NCI-H1930 (cell line): Measurements from ENCODE around the gene CREB5.
"Not testable (repeated sequence)": the region's sequence is repeated elsewhere in the genome, so short reads cannot be mapped to it uniquely, and the experiment has no call there.

Source experiments
- DNase-seq, 2 experiments: peaks; one replicate each; lab custom pipeline; 2025; lab: John Stamatoyannopoulos, UW

The CREB5 gene

DNA sequence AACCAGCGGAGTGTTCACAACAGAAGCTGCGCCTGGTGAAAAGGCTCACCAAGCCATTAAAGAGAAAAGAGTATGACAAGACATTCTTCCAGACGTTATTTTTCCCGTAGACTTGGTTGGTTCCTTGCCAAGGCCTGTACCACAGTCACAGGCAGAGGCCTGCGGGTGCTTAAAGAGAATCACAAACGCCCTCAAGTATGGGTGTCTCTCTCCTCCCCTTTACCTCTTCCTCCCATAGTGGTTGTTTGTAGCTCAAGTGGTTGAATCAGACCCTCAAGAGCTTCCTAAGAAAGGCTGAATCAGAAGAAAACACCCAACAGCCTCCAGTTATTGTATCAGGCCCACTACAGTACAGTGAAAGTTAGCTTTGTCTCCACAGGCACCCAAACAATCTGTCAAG, 169.0 kb downstream of the CREB5 start:
- no peak for DNase-seq

DNA sequence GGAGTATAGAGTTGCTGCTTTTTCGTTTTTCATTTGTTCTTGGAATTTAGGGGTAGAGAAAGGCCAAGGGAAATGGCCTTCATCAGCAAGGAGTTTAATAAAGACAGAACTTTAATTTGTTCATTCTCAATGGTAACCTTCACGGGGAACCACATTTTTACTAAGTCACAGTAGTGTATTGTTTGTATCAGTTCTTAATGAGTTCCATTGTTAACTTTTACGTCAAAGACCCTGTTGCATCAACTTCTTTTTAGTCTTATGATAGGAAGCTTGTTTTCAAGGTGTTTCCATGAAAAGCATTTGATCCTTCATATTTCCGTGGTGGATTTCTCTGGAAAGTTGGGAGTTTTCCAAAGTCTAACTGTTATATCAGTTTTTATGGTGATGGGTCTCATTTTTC, 169.9 kb downstream of the CREB5 start:
- DNase-seq = no peak

DNA sequence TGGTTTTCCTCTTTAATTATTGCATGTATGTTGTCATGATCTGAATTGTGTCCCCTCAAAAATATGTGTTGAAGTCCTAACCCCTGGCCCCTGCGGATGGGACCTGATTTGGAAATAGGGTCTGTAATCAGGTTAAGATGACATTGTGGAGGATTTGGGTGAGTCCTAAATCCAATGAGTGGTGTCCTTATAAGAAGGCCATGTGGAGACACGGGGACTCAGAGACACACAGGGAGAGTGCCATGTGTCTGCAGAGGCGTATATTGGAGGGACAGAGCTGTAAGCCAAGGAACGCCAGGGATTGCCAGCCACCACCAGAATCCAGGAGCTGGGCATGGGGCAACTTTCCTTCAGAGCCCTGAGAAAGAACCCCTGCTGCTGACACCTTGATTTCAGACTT, 171.9 kb downstream of the CREB5 start:
- DNase-seq = no peak

DNA sequence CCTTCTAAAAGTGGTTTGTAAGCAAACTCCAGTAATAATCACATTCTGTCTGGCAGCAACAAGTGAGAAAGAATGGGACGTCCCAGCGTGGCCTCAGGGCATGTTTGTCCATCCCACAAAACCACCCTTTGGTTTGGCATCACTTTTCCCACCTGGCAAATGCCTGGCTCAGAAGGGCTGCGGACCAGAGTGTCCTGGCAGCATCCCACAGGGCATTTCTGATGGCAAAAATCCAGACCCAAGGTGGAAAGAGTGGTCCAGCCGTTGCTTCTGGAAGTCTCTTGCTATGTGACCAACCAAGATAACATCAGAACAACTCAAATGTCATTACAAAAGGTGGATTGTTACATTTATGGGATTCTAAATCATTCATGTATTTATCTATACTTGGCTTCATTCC, 174.4 kb downstream of the CREB5 start:
- no peak for DNase-seq

DNA sequence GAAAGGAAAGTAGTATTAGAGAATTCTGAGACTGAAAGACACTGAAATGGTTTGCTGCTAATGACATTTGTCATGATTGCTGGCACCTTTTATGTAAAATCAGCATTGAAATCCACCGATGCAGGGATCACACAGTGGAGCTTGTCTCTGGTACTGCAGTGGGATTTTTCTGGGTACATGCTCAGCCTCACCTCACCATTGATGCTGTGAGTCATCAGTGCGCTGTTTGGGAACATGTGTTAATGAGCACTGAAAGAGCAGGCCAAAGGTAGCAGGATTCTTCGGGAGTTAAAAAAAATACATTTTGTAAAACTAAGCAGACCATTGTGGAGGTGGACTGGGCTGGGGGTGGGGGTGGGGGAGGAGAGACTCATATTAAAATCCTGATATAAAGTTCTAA, 174.9 kb downstream of the CREB5 start:
- no peak for DNase-seq

DNA sequence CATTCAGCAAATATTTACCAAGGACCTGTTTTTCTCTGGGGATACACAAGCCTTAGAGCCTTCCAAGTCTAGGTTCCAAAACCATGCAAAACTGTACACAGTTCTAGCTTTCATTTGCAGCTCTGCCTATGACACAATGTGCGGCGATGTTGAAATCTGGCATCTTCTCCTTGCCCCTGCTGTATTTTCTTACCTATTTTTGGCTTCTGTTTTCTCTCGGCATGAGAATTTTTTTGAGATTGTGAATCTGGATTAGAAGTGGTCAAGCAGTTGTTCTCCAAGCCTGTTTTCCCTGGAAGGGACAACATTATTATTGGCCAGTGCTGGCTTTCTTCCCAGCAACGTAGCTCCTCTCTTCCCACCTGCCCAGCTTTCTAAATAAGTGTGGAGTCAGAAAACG, 176.3 kb downstream of the CREB5 start:
- no peak for DNase-seq

DNA sequence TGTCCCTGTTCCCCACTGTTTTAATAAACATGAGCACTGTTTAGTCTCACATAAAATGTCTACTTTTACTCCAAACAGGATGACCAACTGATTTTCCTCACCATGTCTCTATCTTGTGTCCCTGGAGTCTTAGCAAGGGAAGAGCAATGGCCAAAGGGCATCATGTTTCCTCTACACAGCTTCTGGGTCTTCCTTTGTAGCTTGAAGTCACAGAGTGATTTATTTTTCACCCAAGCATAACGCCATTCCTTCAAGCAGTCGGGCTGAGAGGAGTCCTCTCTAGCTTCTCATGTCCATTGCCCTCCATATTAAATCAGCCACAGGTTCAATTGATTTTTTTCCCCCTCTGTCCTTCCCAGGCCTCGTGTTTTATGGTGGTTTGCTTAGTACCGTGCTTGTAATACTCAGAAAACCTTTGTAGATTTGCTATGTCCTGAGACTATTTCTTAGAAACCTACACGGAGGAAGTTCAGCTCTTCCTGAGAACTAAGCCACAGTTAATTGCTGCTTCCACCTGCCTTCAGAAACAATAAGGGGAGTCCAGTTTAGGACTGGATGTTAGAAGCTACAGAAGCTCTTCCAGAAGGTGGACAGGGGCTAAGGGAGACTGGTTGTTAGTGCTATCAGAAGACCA, 178.8 kb downstream of the CREB5 start:
- DNase-seq = no peak

DNA sequence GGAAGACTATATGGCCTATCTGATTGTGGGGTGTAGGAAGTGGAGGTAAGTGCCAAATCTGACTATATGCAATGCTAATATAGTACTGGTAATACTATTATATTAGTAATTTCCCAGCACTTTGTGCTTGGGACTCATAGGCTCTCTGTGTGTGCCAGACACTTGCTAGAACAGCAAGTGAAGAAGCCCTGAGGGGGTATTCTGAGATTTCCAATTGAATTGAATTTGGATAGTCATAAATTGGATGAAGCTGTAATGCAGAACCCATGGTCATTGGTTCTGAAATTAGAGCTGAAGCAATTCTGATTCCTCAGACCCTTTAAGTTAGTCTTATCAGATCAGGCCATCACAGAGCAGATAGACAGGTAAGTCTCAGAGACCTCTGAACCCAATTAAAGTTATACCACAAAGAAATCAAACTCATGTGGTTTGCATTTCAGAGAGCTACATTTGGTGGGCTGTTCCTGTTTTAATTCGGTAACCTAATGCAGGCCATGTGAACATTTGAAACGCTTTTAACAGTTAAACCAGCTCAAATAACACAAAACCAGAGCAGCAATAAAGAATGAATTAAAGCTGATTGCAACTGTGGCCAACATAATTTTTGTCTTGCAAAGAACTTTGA, 179.5 kb downstream of the CREB5 start:
- no peak for DNase-seq

DNA sequence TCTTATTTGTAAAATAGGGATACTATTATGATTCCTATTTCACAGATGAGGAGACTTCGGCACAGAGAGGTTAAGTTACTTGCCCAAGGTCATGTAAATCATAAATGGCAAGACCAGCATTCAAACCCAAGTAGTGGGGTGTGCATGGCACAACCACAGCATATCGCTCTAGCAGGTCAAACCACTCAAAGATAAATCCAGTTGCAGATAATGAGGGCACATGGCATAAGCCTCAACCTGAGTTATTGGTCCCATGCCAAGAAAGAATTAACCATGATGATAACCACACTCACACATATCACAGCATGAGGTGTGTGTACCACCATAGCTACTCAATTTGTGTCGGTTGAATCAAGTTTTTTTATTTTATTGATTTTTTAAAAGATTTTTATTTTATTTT, 180.5 kb downstream of the CREB5 start:
- DNase-seq = no peak

DNA sequence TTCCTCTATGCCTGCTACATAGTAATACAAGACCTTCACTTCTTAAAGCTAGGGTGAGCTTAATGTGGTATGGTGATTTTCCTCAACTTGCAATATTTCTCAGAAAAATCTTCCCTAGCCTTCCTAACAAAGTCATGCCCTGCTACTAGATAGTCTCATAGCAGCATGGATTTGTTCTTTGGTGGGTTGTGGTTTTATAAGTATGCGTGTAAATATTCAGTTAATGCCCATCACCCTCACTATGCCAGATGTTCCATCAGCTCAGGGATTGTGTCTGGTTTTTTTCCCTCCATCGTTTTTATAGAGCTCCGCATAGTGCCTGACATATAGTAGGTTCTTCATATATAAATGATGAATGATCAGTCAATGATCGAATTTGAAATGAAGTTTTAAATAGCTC, 182.8 kb downstream of the CREB5 start:
- no peak for DNase-seq

DNA sequence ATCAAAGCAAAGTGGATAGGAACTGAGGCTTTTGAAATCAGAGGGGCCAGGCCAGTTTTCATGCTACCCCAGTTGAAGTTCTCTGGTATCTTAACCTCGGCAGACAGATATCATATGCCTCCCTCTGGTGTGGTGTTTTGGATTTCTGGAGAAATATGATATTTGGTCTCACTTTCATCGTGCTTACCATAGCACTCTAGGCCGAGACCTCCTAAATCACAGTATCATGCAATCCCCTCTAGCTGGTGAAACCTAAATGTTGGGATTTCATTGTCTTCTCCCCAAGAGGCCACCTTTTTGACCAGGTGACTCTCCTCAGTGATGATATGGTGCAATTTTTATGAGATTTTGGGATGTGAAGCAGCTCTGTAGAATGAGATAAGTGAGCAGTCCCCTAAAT, 183.5 kb downstream of the CREB5 start:
- DNase-seq = no peak

DNA sequence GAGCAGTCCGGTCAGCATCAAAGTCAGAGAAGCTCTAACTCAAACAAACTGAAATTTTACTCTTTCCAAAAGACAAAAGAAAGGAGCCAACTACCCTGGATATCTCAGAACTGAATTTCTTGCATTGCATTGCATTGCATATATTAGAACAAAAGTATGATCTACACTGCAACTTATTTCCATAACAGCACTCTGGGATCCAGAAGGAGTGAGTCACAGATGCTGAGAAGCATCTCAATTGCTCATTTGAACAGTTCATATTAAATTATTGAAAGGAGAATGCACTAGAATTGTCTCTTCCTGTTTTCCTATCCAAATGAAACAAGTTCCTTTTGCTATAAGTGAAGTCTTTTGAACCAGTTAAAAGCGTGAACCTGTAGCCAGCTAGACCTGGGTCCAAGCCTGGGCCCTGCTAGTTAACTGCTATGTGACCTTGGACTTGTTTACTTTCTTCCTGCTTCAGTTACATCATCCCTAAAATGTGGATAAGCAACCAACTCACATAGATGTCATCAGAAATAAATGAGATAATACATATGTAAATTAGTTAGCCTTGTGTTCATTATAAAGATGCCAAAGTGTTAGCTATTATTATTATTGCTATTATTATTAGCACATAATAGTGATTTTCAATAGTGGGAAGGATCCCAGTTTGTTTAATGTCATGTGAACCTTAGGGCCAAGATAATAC, 184.1 kb downstream of the CREB5 start:
- no peak for DNase-seq

DNA sequence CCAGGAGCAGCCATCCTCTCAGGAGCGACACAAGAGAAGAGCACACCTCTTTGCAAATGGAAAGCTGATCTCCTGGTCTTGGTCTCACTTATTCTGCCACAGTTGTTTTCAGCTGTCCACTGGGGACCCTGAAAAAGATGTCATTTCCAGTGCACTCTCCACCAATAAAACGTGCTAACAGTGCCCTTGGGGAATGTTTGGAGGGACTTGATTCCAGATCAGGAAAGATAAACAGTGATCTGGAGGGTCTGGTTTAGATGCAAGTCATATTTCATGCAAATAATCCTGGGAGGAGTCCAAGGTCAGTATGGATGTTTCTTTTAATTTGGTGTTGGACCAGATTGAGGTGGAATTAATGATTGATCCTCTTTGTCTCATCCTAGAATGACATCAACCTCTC, 185.0 kb downstream of the CREB5 start:
- DNase-seq = no peak

DNA sequence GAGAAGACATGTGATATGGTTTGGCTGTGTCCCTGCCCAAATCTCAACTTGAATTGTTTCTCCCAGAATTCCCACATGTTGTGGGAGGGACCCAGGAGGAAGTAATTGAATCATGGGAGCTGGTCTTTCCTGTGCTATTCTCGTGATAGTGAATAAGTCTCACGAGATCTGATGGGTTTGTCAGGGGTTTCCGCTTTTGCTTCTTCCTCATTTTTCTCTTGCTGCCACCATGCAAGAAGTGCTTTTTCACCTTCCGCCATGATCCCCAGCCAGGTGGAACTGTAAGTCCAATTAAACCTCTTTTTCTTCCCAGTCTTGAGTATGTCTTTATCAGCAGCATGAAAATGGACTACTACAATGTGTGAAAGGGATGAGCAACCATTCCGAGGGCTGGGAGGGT, 185.7 kb downstream of the CREB5 start:
- DNase-seq = not testable (repeated sequence)

DNA sequence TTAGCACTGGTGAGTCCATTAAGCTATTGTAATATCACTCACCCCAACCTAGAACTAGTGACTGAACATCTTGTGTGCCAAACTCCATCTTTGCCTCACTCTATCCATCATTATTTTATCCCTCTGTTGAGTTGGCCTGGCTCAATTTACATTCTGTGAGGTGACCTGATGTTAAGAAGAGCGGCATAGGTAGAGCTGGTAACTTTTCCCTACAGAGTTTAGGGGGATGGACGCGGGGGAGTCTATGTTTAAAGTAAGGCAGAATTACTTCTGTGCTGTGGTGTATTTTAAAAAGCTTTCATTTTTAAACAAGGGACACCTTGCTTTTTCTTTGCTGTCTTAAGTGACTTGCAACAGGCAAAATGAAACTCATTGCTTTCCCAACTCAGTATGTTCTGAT, 186.3 kb downstream of the CREB5 start:
- no peak for DNase-seq

DNA sequence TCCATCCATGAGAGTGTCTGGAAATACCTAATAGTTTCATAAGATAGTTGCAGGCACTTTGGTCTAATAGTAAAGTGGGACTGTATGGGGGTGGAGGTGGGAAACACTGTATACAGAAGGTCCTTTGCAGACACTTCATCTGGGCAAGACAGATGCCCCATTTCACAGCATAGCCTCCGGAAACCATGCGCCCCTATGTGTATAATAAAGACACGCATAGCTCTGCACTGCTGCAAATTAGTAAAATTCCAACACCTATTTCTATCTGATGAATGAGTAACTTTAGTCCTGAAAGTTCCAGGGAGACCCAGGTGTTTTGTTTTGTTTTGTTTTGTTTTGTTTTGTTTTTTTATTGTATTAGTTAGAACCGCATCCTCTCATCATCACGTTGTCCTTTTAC, 187.1 kb downstream of the CREB5 start:
- DNase-seq = no peak

DNA sequence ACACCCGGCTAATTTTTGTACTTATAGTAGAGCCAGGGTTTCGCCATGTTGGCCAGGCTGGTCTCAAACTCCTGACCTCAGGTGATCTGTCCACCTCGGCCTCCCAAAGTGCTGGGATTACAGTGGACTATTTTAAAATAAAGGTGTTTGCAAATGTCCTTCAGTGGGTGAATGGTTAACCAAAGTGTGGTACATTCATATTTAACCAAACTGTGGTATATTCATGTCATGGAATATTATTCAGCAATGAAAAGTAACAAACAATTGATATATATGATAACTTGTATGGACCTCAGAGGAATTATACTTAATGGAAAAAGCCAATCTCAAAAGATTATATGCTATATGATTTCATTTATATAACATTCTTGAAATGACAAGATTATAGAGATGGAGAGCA, 190.0 kb downstream of the CREB5 start:
- DNase-seq = no peak

DNA sequence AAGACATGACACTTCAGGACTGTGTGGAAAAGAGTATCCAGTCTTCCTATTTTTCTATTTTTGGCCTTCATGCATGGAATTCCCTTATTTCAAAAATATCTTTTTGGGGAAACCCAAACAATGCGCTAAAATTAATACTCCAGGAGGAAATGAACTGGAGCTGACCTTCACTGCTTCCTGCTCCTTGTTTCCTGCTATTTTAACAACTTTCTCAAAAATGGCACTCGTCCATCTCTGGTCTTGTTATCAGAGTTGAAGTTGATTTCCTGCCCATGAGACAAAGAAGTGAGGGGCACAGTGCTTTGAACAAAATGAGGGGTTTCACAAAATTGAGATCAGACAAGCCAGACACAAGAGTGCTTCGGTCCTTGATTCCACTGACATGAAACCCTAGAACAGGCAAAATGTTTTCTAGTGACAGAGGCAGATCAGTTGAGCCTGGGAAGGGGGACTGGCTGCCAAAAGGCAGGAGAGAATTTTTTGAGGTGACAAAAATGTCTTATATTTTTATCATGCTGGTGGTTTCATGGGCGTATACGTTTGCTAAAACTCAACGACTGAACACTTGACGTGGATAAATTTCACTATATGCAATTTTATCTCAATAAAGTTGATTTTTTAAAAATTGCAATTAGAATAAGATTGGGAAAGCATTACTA, 193.2 kb downstream of the CREB5 start:
- no peak for DNase-seq

DNA sequence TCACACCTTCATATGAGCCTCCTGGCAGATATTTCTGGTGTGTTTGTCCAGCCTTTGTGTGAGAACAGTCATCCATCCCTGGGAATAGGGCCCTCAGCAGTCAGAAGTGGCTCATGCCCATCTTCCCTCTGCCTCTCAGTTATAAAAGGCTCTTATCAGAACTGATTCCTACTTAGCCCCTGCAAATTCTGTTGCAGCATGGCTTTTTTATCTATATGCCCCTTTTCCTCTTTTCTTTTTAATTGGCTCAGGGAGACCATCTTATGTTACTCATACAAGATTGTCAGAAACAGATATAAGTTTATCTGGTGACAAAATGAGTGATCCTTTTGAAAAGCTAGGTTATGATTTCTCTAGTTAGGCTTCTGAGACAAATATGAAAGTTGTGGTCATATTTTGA, 194.1 kb downstream of the CREB5 start:
- no peak for DNase-seq

DNA sequence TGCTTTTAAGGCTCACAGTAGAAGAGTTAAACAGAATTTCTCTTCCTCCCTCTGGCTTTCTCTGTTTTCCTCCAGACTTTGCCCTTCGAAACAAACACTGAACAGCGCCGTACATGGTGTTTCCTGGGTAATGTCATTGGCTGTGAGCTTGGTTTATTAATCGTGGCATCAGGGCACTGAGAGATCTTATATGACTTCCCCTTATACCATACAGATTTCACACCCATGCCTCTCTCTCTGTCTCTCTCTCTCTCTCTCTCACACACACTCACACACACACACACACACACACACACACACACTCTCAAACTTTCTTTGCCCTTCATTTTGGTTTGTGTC, 195.5 kb downstream of the CREB5 start:
- no peak for DNase-seq

DNA sequence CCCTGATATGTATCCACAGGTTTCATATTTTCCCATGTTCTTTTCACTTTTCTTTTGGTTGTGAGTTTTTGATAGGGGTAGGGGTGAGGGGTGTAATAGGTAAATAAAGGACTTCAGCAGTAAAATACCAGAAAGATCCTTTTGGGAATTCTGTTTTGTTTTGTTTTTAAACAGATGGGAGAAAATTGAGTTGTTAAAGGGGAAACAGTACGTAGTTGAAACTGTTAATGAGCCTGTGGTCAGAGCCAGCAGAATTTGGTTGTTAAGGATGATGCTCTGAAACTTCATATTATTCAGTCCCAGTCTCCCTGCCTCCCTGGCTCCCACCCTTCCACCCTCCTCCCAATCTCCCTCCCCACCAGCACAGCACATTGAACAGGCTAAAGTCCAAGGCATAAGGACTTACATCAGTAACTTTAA, 195.9 kb downstream of the CREB5 start:
- no peak for DNase-seq

DNA sequence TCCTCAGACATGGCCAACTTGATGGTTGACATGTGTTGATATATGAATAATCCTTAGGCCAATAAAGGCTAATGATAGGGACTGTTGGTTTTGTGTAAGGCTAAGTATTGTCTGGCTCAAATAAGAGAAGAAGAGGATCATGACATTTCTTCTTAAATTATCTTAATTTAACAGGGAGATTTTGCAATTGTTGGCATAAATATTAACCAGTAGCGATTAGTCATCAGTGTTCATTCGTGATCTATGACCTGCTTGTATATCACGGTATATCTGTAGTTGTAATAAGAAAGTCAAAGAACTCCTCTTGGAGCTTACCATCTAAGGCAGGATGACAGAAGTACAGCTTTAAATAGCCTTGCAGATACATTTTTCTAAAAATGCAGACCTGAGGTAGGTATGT, 196.4 kb downstream of the CREB5 start:
- no peak for DNase-seq

DNA sequence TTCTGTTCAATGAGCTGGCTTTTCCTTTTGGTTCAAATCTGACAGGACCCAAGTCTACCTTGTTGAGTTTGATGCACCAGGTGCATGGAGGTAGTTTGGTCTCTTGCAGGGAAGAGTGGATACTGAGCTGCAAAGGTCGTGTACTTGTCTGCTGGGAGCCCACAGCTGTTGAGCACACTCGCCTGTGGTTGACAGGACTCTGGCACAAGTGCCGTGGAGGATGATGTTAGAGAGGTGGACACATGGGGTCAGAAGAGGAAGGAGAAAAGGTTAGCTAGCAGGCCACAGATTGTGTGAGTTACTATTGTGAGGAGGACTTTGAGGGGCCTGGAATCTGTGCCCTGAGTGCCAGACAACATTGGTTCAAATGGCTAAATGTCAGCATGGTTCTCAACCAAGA, 197.3 kb downstream of the CREB5 start:
- no peak for DNase-seq
